Activated CD8-positive, alpha-beta memory T cell treated with anti-CD3 and anti-CD28 coated beads, Interleukin-2, amount 10 ng/mL, durations not matched to agents 7 days and 5 days (primary cell): ENCODE results near the gene PCDH15. TPM values are rescaled to one million over a fixed set of nuclear protein-coding genes. Genes with fewer than 3 reads are reported as not detected.
"Not testable (repeated sequence)": the region's sequence is repeated elsewhere in the genome, so short reads cannot be mapped to it uniquely, and the experiment has no call there.

ENCODE experiments used
- ATAC-seq: fragments of 150-1000 bp; cut with Tn5 transposase; one replicate; pipeline ENCODE4 v1.10.0; 2021; ENCODE audit warnings: moderate library complexity
- CTCF ChIA-PET: fragments of 350-600 bp; sonication (Branson Sonifier 250); formaldehyde crosslinking; loops from one replicate; lab custom pipeline; 2021; ENCODE audit warnings: antibody characterized with exemption; lab: Charles Lee
- DNase-seq: peaks from one replicate; pipeline ENCODE4 v3.0.0-alpha.2; 2020
- H3K27ac Mint-ChIP-seq: one replicate; pipeline ENCODE4 v1.8.0; 2021; ENCODE audit warnings: mild to moderate bottlenecking, mixed read lengths
- H3K27me3 Mint-ChIP-seq: one replicate; pipeline ENCODE4 v1.8.0; 2021; ENCODE audit warnings: mixed read lengths
- H3K36me3 Mint-ChIP-seq: one replicate; pipeline ENCODE4 v1.8.0; 2021; ENCODE audit warnings: mild to moderate bottlenecking, mixed read lengths
- H3K4me1 Mint-ChIP-seq: one replicate; pipeline ENCODE4 v1.8.0; 2021; ENCODE audit warnings: mixed read lengths
- H3K4me3 Mint-ChIP-seq: one replicate; pipeline ENCODE4 v1.8.0; 2021; ENCODE audit warnings: mild to moderate bottlenecking, moderate library complexity, mixed read lengths
- H3K9me3 Mint-ChIP-seq: one replicate; pipeline ENCODE4 v1.8.0; 2022; ENCODE audit warnings: low read depth, mixed read lengths
- total RNA-seq, 2 experiments: library from RNA; stranded (reverse); gene quantifications; one replicate each; pipeline ENCODE4 v1.2.3, GENCODE V29; 2021

PCDH15 gene
- total RNA-seq, 2 experiments from 2014 or later, result not detected

DNA sequence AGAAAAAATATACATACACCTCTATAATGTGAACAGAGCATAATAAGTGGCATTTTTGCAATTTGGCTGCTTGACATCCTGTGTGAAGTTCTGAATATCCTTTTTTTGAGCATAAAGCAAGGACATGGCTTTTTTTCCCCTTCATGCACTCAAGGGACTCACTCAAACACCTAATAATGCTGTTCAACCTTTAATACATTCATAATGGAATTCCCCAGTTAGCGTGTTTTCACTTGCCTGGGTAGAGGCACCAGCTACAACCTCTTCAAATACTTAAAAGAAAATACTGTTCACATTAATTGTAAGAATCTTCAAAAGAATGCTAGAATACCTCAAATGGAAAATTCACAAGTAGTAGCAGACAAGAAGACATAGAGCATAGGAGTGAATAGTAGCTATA is 316.8 kb downstream of the PCDH15 start:
- Mint-ChIP-seq H3K36me3 (no peaks in the 10 kb centered on the region), H3K4me3 (no peak overlapping the region), H3K9me3 (no peaks in the 10 kb centered on the region), H3K4me1 (no peaks in the 10 kb centered on the region), H3K27ac (no peak overlapping the region), H3K27me3 (no peaks in the 10 kb centered on the region)
- ATAC-seq, result no peak
- no peak for DNase-seq
- CTCF ChIA-PET, result no interaction called here

DNA sequence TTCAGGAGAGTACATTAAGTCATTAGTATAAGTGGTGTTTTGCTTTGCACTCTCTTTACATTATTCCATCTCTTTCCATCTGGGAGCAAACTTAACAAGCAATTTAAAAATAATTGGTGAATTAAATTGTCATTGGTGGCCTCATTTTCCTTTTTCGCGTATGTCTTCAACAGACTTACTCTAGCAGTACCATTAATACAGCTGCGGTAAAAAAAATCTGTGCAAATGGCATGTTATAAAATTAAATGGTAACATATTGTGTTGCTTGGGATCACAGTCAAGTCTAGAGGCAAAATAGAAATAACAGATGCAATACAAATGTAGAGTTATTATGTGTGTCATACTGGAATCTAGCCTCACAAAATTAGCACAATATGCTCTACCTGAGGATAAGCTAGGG is 322.4 kb downstream of the PCDH15 start:
- Mint-ChIP-seq H3K4me1 (no peaks in the 10 kb centered on the region), H3K36me3 (no peaks in the 10 kb centered on the region), H3K27ac (no peak overlapping the region), H3K27me3 (no peaks in the 10 kb centered on the region), H3K9me3 (no peaks in the 10 kb centered on the region), H3K4me3 (no peak overlapping the region)
- ATAC-seq (no peak), DNase-seq (no peak)
- CTCF ChIA-PET, result no interaction called here

GRCh38 chr10:54477738-54478137 is 323.3 kb downstream of the PCDH15 start:
- no peaks in the 10 kb centered on the region for H3K27me3 Mint-ChIP-seq
- no peak overlapping the region for H3K4me3 Mint-ChIP-seq
- H3K9me3 Mint-ChIP-seq, result no peaks in the 10 kb centered on the region
- H3K36me3 Mint-ChIP-seq, result no peaks in the 10 kb centered on the region
- H3K27ac Mint-ChIP-seq, result no peak overlapping the region
- CTCF ChIA-PET, result no interaction called here
- ATAC-seq (no peak), DNase-seq (no peak)
- H3K4me1 Mint-ChIP-seq, result no peaks in the 10 kb centered on the region

DNA sequence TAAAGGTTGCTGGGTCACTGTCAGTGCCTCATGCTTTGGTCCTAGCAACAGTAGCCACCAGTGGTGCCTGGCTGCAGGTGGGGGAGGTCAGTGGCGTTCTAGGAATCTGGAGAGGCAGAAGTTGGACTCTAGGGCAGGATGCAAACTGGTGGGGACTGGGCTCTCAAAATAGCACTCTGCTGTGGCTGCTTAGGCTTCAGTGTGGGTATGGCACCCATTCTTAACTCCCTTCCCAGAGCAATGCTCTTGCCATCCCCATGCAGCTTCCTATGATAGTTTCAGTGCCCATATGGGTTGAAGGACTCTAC is 330.8 kb downstream of the PCDH15 start:
- no peak for DNase-seq

GRCh38 chr10:54469587-54470323 is 331.3 kb downstream of the PCDH15 start:
- ATAC-seq (no peak), DNase-seq (no peak)
- CTCF ChIA-PET, result no interaction called here
- no peaks in the 10 kb centered on the region for H3K36me3 Mint-ChIP-seq
- H3K27ac Mint-ChIP-seq, result no peak overlapping the region
- peaks cover 7% of the 10 kb centered on the region for H3K9me3 Mint-ChIP-seq
- H3K27me3 Mint-ChIP-seq, result no peaks in the 10 kb centered on the region
- H3K4me1 Mint-ChIP-seq, result no peaks in the 10 kb centered on the region
- H3K4me3 Mint-ChIP-seq, result no peak overlapping the region

More for the DNA sequence above, 330.8 kb downstream of the PCDH15 start:
- Mint-ChIP-seq H3K36me3 (no peaks in the 10 kb centered on the region), H3K9me3 (peaks cover 7% of the 10 kb centered on the region), H3K4me3 (no peak overlapping the region), H3K27ac (no peak overlapping the region), H3K4me1 (no peaks in the 10 kb centered on the region), H3K27me3 (no peaks in the 10 kb centered on the region)
- no peak for ATAC-seq
- CTCF ChIA-PET, result no interaction called here

- DNase-seq, result no peak
Observed at GRCh38 chr10:54454271-54454670, 346.8 kb downstream of the PCDH15 start.

GRCh38 chr10:54449056-54449455 is 352.0 kb downstream of the PCDH15 start:
- Mint-ChIP-seq H3K4me3 (no peak overlapping the region), H3K4me1 (no peaks in the 10 kb centered on the region), H3K9me3 (peaks cover 7% of the 10 kb centered on the region), H3K27ac (no peak overlapping the region), H3K36me3 (no peaks in the 10 kb centered on the region), H3K27me3 (no peaks in the 10 kb centered on the region)
- DNase-seq (no peak), ATAC-seq (no peak)
- CTCF ChIA-PET, result no interaction called here

More at GRCh38 chr10:54454271-54454670, 346.8 kb downstream of the PCDH15 start:
- Mint-ChIP-seq H3K27ac (no peak overlapping the region), H3K9me3 (peaks cover 2% of the 10 kb centered on the region), H3K36me3 (no peaks in the 10 kb centered on the region), H3K4me1 (no peaks in the 10 kb centered on the region), H3K27me3 (no peaks in the 10 kb centered on the region), H3K4me3 (no peak overlapping the region)
- CTCF ChIA-PET, result no interaction called here
- no peak for ATAC-seq

- H3K27ac Mint-ChIP-seq, result no peak overlapping the region
- CTCF ChIA-PET, result no interaction called here
- H3K27me3 Mint-ChIP-seq, result no peaks in the 10 kb centered on the region
- ATAC-seq (no peak), DNase-seq (no peak)
- peaks cover 10% of the 10 kb centered on the region for H3K9me3 Mint-ChIP-seq
- H3K4me3 Mint-ChIP-seq, result no peak overlapping the region
- no peaks in the 10 kb centered on the region for H3K4me1 Mint-ChIP-seq
- H3K36me3 Mint-ChIP-seq, result no peaks in the 10 kb centered on the region
Observed at GRCh38 chr10:54444170-54444569, 356.9 kb downstream of the PCDH15 start.

DNA sequence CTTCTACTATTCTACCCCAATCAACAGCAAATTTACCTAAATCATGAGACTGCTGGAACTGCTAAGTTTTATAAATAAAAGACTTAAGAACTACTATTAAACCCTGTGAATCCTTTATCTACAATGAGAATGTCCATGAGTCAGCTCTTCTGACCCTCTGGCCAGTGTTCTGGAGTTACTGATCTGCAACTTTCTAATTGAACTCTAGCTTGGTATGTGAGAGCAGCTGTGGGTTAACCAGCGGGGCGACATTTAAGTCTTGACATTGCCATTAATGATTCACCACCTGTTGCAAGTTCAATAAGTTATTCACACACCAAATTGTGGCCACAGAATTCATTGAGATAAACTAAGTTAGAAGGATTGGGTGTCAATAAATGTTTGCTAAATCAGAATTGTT is 359.8 kb downstream of the PCDH15 start:
- Mint-ChIP-seq H3K36me3 (no peaks in the 10 kb centered on the region), H3K4me1 (no peaks in the 10 kb centered on the region), H3K27ac (no peak overlapping the region), H3K4me3 (no peak overlapping the region), H3K9me3 (peaks cover 7% of the 10 kb centered on the region), H3K27me3 (no peaks in the 10 kb centered on the region)
- ATAC-seq, result no peak
- CTCF ChIA-PET, result no interaction called here
- no peak for DNase-seq

GRCh38 chr10:54434782-54435181 is 366.2 kb downstream of the PCDH15 start:
- no peaks in the 10 kb centered on the region for H3K27me3 Mint-ChIP-seq
- H3K36me3 Mint-ChIP-seq, result no peaks in the 10 kb centered on the region
- H3K27ac Mint-ChIP-seq, result no peak overlapping the region
- H3K9me3 Mint-ChIP-seq, result peaks cover 10% of the 10 kb centered on the region
- no peak overlapping the region for H3K4me3 Mint-ChIP-seq
- CTCF ChIA-PET, result no interaction called here
- no peak for ATAC-seq
- H3K4me1 Mint-ChIP-seq, result no peaks in the 10 kb centered on the region
- no peak for DNase-seq

DNA sequence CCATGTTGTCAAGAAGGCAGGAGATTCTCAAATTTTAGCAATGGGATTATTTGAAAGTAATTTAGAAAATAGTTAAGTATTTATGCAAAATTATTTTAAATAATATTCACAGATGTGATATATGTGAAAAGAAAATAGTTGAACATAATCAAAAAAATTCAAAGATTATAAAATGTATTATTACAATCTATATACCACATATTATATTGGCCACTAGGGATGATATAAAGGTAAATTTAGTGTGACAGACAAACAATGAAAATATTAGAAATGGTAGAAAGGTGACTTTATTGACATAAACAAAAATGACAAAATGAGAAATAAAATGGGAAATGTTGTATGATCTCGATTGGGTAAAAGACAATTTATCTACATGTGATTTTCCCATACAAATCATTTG is 385.5 kb downstream of the PCDH15 start:
- ATAC-seq (no peak), DNase-seq (no peak)
- Mint-ChIP-seq H3K36me3 (no peaks in the 10 kb centered on the region), H3K4me3 (no peak overlapping the region), H3K9me3 (peaks cover 2% of the 10 kb centered on the region), H3K27ac (no peak overlapping the region), H3K4me1 (no peaks in the 10 kb centered on the region), H3K27me3 (no peaks in the 10 kb centered on the region)
- CTCF ChIA-PET, result no interaction called here

- H3K36me3 Mint-ChIP-seq, result no peaks in the 10 kb centered on the region
- no peaks in the 10 kb centered on the region for H3K4me1 Mint-ChIP-seq
- H3K27ac Mint-ChIP-seq, result no peak overlapping the region
- no peak for ATAC-seq
- CTCF ChIA-PET, result no interaction called here
- no peak overlapping the region for H3K4me3 Mint-ChIP-seq
- no peaks in the 10 kb centered on the region for H3K27me3 Mint-ChIP-seq
- H3K9me3 Mint-ChIP-seq, result peaks cover 5% of the 10 kb centered on the region
- no peak for DNase-seq
Observed at GRCh38 chr10:54402576-54402975, 398.5 kb downstream of the PCDH15 start.

DNA sequence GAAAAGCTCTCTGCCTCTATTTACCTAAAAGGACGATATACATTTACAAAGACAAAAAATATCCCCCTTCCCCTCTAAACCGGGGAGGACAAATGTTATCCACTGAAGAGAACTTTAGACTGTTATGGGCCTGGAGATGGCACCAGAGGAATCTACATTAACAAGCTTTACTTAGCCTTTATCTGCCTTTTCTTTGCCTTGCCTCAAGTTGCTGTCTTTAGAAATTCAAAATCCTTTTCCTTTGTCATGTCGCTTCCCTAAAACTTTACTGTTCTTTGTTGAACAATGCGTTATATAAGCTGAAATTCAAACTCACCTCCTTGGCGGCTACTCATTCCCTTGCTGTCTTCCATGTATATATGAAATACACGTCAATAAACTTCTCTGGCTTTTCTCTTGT is 405.0 kb downstream of the PCDH15 start:
- CTCF ChIA-PET, result interaction anchor here (0.6 kb wide), 1 partner anchor 13 kb away, joined by 3 read pairs; no protein-coding TSS in a partner anchor
- DNase-seq (no peak), ATAC-seq (no peak)
- Mint-ChIP-seq H3K4me1 (no peaks in the 10 kb centered on the region), H3K4me3 (no peak overlapping the region), H3K9me3 (peaks cover 13% of the 10 kb centered on the region), H3K27ac (no peak overlapping the region), H3K36me3 (no peaks in the 10 kb centered on the region), H3K27me3 (no peaks in the 10 kb centered on the region)

DNA sequence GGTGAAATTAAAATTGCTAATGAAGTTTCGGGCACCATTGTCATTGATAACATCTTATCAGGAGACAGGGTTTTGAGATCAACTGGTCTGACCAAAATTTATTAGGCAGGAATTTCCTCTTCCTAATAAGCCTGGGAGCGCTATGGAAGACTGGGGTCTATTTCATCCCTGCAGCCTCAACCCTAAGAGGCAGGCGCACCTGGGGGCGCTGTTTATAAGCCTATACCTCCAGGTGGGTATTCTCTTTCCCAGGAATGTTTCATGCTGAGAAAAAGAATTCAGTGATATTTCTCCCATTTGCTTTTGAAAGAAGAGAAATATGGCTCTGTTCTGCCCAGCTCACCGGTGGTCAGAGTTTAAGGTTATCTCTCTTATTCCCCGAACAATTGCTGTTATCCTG is 406.4 kb downstream of the PCDH15 start:
- H3K36me3 Mint-ChIP-seq, CTCF ChIA-PET, ATAC-seq, H3K4me1 Mint-ChIP-seq, H3K27me3 Mint-ChIP-seq, H3K4me3 Mint-ChIP-seq, H3K27ac Mint-ChIP-seq, DNase-seq: not testable (repeated sequence)
- peaks cover 13% of the 10 kb centered on the region for H3K9me3 Mint-ChIP-seq

- DNase-seq (no peak), ATAC-seq (no peak)
- Mint-ChIP-seq H3K27ac (no peak overlapping the region), H3K4me3 (no peak overlapping the region), H3K36me3 (no peaks in the 10 kb centered on the region), H3K27me3 (no peaks in the 10 kb centered on the region), H3K9me3 (peaks cover 5% of the 10 kb centered on the region), H3K4me1 (no peaks in the 10 kb centered on the region)
- CTCF ChIA-PET, result no interaction called here
Observed at GRCh38 chr10:54372179-54372578, 428.9 kb downstream of the PCDH15 start.
